Vagina (tissue), 2 donors: Measurements from ENCODE around the gene MBD3.

Experiments used
- CTCF ChIP-seq, 3 experiments: fragments of 450-650 bp in 2 of 3; fragments of 200-600 bp in 1 of 3; sonication (generic) in 1 of 3; IDR thresholded peaks; one replicate each; pipeline ENCODE4 v1.5.1; 2017 to 2019; ENCODE audit warnings: antibody characterized with exemption in 3 of 3, mild to moderate bottlenecking in 2 of 3, moderate library complexity in 2 of 3
- POLR2AphosphoS5 ChIP-seq, 2 donors: sonication (generic); formaldehyde crosslinking; IDR thresholded peaks; one replicate each; pipeline ENCODE4 v1.9.0; 2017; ENCODE audit warnings: antibody characterized with exemption in 2 of 2, mild to moderate bottlenecking in 2 of 2, low read depth in 1 of 2; ENCODE audit not compliant: insufficient read depth in 1 of 2

DNA sequence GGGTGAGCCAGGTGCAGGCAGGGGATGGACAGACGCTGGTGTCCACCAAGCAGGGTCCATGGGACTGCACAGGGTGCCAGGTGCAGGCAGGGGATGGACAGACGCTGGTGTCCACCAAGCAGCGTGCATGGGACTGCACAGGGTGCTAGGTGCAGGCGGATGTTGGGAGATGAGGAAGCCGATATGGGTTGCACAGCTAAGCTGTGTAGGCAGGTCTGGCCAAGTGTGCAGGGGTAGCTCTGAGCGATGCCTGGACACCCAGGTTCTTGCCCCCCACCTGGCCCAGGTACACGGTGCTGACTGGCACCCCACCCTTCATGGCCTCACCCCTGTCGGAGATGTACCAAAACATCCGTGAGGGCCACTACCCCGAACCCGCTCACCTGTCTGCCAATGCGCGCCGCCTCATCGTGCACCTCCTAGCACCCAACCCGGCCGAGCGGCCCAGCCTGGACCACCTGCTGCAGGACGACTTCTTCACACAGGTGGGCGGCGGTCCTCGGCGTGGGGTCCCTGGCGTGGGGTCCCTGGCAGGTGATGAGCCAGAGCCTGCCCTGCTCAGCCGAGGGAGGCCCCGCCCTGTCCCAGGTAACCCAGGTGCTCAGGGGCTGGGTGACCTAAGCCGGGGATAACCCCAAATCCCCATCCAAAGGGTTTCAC is 64.9 kb downstream of the MBD3 start:
- TF ChIP-seq CTCF (IDR thresholded peaks at IDR 0.05) = no peak
- no peak for TF ChIP-seq POLR2AphosphoS5 (IDR thresholded peaks at IDR 0.05; ENCODE audit: insufficient read depth in 1 of 2, low read depth in 1 of 2)
